ENCODE measurements around the gene ZNF729.

DNA sequence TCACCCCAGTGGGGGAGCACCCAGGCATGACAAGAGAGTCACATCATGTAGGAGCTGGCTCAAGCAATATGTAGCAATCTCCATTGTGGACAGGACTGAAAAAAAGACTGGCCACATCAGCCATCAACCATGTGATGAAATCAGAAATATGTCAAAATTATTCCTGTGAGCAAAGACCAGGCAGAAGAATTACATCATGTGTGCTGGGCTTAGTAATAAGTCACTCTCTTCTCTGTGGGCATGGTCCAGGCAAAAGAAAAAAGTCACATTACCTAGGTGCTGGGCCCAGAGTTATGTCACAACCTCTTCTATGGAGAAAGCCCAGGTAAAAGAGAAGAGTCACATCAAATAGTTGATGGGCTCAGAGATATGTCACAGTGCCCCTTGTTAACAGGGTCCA, 28.3 kb upstream of the ZNF729 start:
- TF ChIP-seq TOX (CRISPR knock-in tag; IDR thresholded peaks at IDR 0.05; ENCODE audit: borderline replicate concordance) = no peak
- no peak for TF ChIP-seq PPARA (CRISPR knock-in tag; IDR thresholded peaks at IDR 0.05; ENCODE audit: borderline replicate concordance)
- no peak for TF ChIP-seq OSR1 (CRISPR knock-in tag; IDR thresholded peaks at IDR 0.05)
- TF ChIP-seq ZC3H10 (CRISPR knock-in tag; IDR thresholded peaks at IDR 0.05) = no peak
- no peak for TF ChIP-seq PATZ1 (CRISPR knock-in tag; IDR thresholded peaks at IDR 0.05; ENCODE audit: borderline replicate concordance)
- no peak for TF ChIP-seq CREB5 (CRISPR knock-in tag; IDR thresholded peaks at IDR 0.05; ENCODE audit: low read depth)
- TF ChIP-seq ZNF565 (CRISPR knock-in tag; conservative IDR thresholded peaks at IDR 0.05; ENCODE audit: low read depth) = no peak
- no peak for TF ChIP-seq SNAI2 (CRISPR knock-in tag; IDR thresholded peaks at IDR 0.05)
- no peak for TF ChIP-seq ISL1 (CRISPR knock-in tag; IDR thresholded peaks at IDR 0.05)
- TF ChIP-seq, protein P1, sequence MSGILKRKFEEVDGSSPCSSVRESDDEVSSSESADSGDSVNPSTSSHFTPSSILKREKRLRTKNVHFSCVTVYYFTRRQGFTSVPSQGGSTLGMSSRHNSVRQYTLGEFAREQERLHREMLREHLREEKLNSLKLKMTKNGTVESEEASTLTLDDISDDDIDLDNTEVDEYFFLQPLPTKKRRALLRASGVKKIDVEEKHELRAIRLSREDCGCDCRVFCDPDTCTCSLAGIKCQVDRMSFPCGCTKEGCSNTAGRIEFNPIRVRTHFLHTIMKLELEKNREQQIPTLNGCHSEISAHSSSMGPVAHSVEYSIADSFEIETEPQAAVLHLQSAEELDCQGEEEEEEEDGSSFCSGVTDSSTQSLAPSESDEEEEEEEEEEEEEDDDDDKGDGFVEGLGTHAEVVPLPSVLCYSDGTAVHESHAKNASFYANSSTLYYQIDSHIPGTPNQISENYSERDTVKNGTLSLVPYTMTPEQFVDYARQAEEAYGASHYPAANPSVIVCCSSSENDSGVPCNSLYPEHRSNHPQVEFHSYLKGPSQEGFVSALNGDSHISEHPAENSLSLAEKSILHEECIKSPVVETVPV (CRISPR knock-in tag; IDR thresholded peaks at IDR 0.05) = no peak
- no peak for TF ChIP-seq ZFP3 (CRISPR knock-in tag; IDR thresholded peaks at IDR 0.05)

Data from SK-N-SH treated with all-trans-retinoic acid at 6 μM for 48 hours (cell line).